Fibroblast of villous mesenchyme (primary cell): ENCODE results near the gene NLRC3. TPM values are rescaled to one million over a fixed set of nuclear protein-coding genes. Genes with fewer than 3 reads are reported as not detected.

Experiments used
- DNase-seq: peaks from one replicate; pipeline ENCODE4 v3.0.0-alpha.2; 2010; ENCODE audit warnings: low read depth
- H3K4me3 ChIP-seq: 2 replicates; pipeline ENCODE4 v1.5.1; 2011; ENCODE audit warnings: low read depth, mild to moderate bottlenecking, low read length
- CTCF ChIP-seq: IDR thresholded peaks from 2 replicates; pipeline ENCODE4 v1.5.1; 2012; ENCODE audit warnings: low read depth, mild to moderate bottlenecking, low read length; ENCODE audit not compliant: insufficient read depth
- total RNA-seq: library from RNA; depleted of rRNA; stranded (reverse); fragments of >200 nt; gene quantifications from 2 replicates; pipeline ENCODE4 v1.2.3, GENCODE V29; 2012

NLRC3 gene
- total RNA-seq, 1 donor, result not detected

- no peak for TF ChIP-seq CTCF
- H3K4me3 ChIP-seq, result no peak overlapping the region
- no peak for DNase-seq
These were observed 22.8 kb downstream of the NLRC3 start for GRCh38 chr16:3554351-3554928.

DNA sequence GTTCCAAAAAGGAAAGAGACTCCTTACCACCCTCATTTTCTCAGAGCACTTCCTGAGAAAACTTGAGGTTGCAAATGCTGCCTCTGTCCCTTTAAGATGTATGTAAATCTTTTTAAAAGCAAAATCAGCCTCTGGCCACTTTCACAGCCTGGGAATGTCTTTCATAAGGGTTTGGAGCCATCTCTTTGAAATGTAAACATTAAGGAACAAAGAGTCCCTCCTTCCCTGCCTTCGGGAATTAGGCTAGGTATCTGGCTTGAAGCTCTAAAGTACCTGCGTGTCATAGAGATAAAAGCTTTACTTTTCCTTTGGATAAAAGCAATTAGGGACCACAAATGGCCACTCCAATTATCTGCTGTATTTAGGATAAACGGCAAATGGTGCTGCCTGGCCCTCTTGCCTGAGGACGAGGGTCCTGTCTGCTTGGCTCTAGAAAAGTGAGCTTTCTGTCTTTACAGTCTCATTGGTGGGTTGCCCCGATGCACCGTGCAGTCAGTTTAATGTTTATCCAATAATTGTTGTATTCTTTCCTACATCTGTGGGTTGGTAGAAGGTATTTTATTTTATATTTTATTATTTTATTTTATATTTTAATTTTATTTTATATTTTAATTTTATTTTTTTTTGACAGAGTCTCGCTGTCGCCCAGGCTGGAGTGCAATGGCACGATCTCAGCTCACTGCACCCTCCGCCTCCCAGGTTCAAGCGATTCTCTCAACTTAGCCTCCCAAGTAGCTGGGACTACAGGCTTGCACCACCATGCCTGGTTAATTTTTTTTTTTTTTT lies 23.9 kb downstream of the NLRC3 start:
- H3K4me3 ChIP-seq, result no peak overlapping the region
- DNase-seq, result no peak
- no peak for TF ChIP-seq CTCF

- no peak for DNase-seq
- no peak for TF ChIP-seq CTCF
- no peak overlapping the region for H3K4me3 ChIP-seq
These were observed 26.1 kb downstream of the NLRC3 start for GRCh38 chr16:3550851-3551847.

- TF ChIP-seq CTCF, result no peak
- no peak for DNase-seq
- H3K4me3 ChIP-seq, result no peak overlapping the region
These were observed 27.3 kb downstream of the NLRC3 start for GRCh38 chr16:3549906-3550305.

DNA sequence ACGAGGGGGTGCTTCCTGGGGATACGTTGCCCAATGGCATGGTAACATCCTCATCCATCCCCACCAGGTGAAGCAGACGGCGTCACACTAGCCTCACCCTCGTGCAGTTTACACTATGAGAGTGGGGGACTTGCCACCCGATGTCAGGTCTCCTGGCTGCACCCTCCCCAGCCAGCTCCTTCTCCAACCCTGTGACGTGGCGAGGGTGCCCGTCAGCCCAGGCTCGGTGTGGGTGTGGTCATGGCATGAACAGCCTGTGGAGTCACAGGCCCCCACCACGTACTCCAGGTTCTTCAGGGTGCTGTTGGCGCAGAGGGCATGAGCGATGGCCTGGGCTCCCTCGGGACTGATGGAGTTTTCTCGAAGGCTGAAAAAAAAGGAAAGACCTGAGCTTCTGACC lies 28.3 kb downstream of the NLRC3 start:
- H3K4me3 ChIP-seq, result no peak overlapping the region
- TF ChIP-seq CTCF, result no peak
- DNase-seq, result no peak

- no peak overlapping the region for H3K4me3 ChIP-seq
- no peak for TF ChIP-seq CTCF
- DNase-seq, result no peak
These were observed 28.8 kb downstream of the NLRC3 start for GRCh38 chr16:3548445-3548844.
